Vagina (tissue), 2 donors: Measurements from ENCODE around the gene SGPP2. TPM values are rescaled to one million over a fixed set of nuclear protein-coding genes. Genes with fewer than 3 reads are reported as not detected.
A peak's percentile ranks its signal among the peaks of the same experiment; 100 is the strongest.

Experiments
- DNase-seq, 2 donors: peaks; one replicate each; pipeline ENCODE4 v3.0.0-alpha.2; 2017; ENCODE audit errors: extremely low spot score in 2 of 2
- H3K27ac ChIP-seq: fragments of 200-600 bp; sonication (generic); one replicate; pipeline ENCODE4 v1.5.1; 2019
- H3K27me3 ChIP-seq: fragments of 200-600 bp; sonication (generic); one replicate; pipeline ENCODE4 v1.5.1; 2019
- H3K36me3 ChIP-seq, 2 donors: fragments of 200-600 bp; sonication (generic); one replicate each; pipeline ENCODE4 v1.5.1; 2017 to 2019
- H3K4me1 ChIP-seq: fragments of 200-600 bp; sonication (generic); one replicate; pipeline ENCODE4 v1.5.1; 2019
- H3K4me3 ChIP-seq, 2 donors: fragments of 200-600 bp; sonication (generic); 1 replicate in 1 of 2; 2 replicates in 1 of 2; pipeline ENCODE4 v1.5.1; 2016 to 2019
- H3K9me3 ChIP-seq: fragments of 200-600 bp; sonication (generic); one replicate; pipeline ENCODE4 v1.5.1; 2019
- POLR2A ChIP-seq, 2 donors: fragments of 450-650 bp; IDR thresholded peaks; one replicate each; pipeline ENCODE4 v1.6.1; 2017; ENCODE audit warnings: antibody characterized with exemption in 2 of 2, mild to moderate bottlenecking in 2 of 2, moderate library complexity in 2 of 2
- POLR2AphosphoS5 ChIP-seq, 2 donors: sonication (generic); formaldehyde crosslinking; IDR thresholded peaks; one replicate each; pipeline ENCODE4 v1.9.0; 2017; ENCODE audit warnings: antibody characterized with exemption in 2 of 2, mild to moderate bottlenecking in 2 of 2, low read depth in 1 of 2; ENCODE audit not compliant: insufficient read depth in 1 of 2
- intact Hi-C: fragments of 100-400 bp; cut with DNase I; formaldehyde crosslinking; loops from one replicate; pipeline ENCODE4 v1.15.1; 2023
- total RNA-seq: library from RNA; depleted of rRNA; stranded (reverse); fragments of >200 nt; gene quantifications from one replicate; pipeline ENCODE4 v1.2.3, GENCODE V29; 2016
- TF ChIP-seq, protein P1 (sequence below), 3 experiments: fragments of 450-650 bp in 2 of 3; fragments of 200-600 bp in 1 of 3; sonication (generic) in 1 of 3; IDR thresholded peaks; one replicate each; pipeline ENCODE4 v1.5.1; 2017 to 2019; ENCODE audit warnings: antibody characterized with exemption in 3 of 3, mild to moderate bottlenecking in 2 of 3, moderate library complexity in 2 of 3

The SGPP2 gene, protein sequence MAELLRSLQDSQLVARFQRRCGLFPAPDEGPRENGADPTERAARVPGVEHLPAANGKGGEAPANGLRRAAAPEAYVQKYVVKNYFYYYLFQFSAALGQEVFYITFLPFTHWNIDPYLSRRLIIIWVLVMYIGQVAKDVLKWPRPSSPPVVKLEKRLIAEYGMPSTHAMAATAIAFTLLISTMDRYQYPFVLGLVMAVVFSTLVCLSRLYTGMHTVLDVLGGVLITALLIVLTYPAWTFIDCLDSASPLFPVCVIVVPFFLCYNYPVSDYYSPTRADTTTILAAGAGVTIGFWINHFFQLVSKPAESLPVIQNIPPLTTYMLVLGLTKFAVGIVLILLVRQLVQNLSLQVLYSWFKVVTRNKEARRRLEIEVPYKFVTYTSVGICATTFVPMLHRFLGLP
- total RNA-seq = 24.8 TPM

DNA sequence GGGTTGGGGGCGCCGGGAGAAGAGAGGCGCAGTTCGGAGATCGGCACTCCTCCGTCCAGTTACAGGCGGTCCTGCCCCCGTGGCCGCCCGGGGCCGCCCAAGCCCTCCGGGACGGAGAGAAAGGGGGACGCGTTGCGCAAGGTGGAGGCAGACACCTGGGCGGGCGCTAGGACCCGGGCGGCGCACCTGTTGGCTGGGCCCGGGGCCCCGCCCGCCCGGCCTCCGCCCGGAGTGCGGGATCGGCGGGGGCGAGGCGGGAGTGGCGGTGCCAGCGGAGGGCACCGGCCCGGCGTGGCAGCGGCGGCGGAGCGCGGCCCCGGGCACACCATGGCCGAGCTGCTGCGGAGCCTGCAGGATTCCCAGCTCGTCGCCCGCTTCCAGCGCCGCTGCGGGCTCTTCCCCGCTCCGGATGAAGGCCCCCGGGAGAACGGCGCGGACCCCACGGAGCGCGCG lies at the start of gene SGPP2:
Gene SGPP2 (plus strand): TSS at position 268 of the 453 bp plus-strand sequence. CDS start 60 bp downstream, at position 328.
- TF ChIP-seq POLR2AphosphoS5 (IDR thresholded peaks at IDR 0.05; ENCODE audit: insufficient read depth in 1 of 2, low read depth in 1 of 2) (no peak), POLR2A (IDR thresholded peaks at IDR 0.05) (peak in 1 of 2 donors; percentile 15)
- TF ChIP-seq, protein P1, sequence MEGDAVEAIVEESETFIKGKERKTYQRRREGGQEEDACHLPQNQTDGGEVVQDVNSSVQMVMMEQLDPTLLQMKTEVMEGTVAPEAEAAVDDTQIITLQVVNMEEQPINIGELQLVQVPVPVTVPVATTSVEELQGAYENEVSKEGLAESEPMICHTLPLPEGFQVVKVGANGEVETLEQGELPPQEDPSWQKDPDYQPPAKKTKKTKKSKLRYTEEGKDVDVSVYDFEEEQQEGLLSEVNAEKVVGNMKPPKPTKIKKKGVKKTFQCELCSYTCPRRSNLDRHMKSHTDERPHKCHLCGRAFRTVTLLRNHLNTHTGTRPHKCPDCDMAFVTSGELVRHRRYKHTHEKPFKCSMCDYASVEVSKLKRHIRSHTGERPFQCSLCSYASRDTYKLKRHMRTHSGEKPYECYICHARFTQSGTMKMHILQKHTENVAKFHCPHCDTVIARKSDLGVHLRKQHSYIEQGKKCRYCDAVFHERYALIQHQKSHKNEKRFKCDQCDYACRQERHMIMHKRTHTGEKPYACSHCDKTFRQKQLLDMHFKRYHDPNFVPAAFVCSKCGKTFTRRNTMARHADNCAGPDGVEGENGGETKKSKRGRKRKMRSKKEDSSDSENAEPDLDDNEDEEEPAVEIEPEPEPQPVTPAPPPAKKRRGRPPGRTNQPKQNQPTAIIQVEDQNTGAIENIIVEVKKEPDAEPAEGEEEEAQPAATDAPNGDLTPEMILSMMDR (IDR thresholded peaks at IDR 0.05) = no peak
- intact Hi-C loops = no loop called here
- peak within 1 kb of the TSS; percentile 46 to 47 for H3K4me3 ChIP-seq
- H3K36me3 ChIP-seq = no peaks in the 10 kb centered on the region
- no peak for DNase-seq
- no peaks in the 10 kb centered on the region for H3K9me3 ChIP-seq
- H3K4me1 ChIP-seq = peaks cover 10% of the 10 kb centered on the region
- peak within 1 kb of the TSS; percentile 46 for H3K27ac ChIP-seq
- peaks cover 4% of the 10 kb centered on the region for H3K27me3 ChIP-seq

- no peak overlapping the region for H3K4me3 ChIP-seq
- TF ChIP-seq, protein P1 (IDR thresholded peaks at IDR 0.05) = no peak
- TF ChIP-seq POLR2AphosphoS5 (IDR thresholded peaks at IDR 0.05; ENCODE audit: insufficient read depth in 1 of 2, low read depth in 1 of 2) = no peak
- TF ChIP-seq POLR2A (IDR thresholded peaks at IDR 0.05) = no peak
- H3K4me1 ChIP-seq = no peaks in the 10 kb centered on the region
- H3K9me3 ChIP-seq = no peaks in the 10 kb centered on the region
- no peaks in the 10 kb centered on the region for H3K27me3 ChIP-seq
- no peaks in the 10 kb centered on the region for H3K36me3 ChIP-seq
- no peak for DNase-seq
- H3K27ac ChIP-seq = no peak overlapping the region
- intact Hi-C loops = no loop called here
These were observed 48.5 kb upstream of the SGPP2 start for GRCh38 chr2:222375798-222376197.

- DNase-seq = no peak
- Histone ChIP-seq H3K4me3 (no peak overlapping the region), H3K27me3 (no peaks in the 10 kb centered on the region), H3K27ac (no peak overlapping the region), H3K4me1 (no peaks in the 10 kb centered on the region), H3K9me3 (no peaks in the 10 kb centered on the region), H3K36me3 (no peaks in the 10 kb centered on the region)
- intact Hi-C loops = no loop called here
- TF ChIP-seq, protein P1 (IDR thresholded peaks at IDR 0.05) = no peak
- TF ChIP-seq POLR2A (IDR thresholded peaks at IDR 0.05) (no peak), POLR2AphosphoS5 (IDR thresholded peaks at IDR 0.05; ENCODE audit: insufficient read depth in 1 of 2, low read depth in 1 of 2) (no peak)
These were observed 43.9 kb upstream of the SGPP2 start for GRCh38 chr2:222380456-222380855.

- TF ChIP-seq POLR2A (IDR thresholded peaks at IDR 0.05) (no peak), POLR2AphosphoS5 (IDR thresholded peaks at IDR 0.05; ENCODE audit: insufficient read depth in 1 of 2, low read depth in 1 of 2) (no peak)
- TF ChIP-seq, protein P1 (IDR thresholded peaks at IDR 0.05) = no peak
- Histone ChIP-seq H3K27ac (no peak overlapping the region), H3K4me3 (no peak overlapping the region), H3K4me1 (no peaks in the 10 kb centered on the region), H3K36me3 (no peaks in the 10 kb centered on the region), H3K27me3 (no peaks in the 10 kb centered on the region), H3K9me3 (no peaks in the 10 kb centered on the region)
- intact Hi-C loops = no loop called here
- DNase-seq = no peak
These were observed 42.8 kb upstream of the SGPP2 start for GRCh38 chr2:222381566-222381965.

- TF ChIP-seq, protein P1 (IDR thresholded peaks at IDR 0.05) = no peak
- Histone ChIP-seq H3K27me3 (no peaks in the 10 kb centered on the region), H3K36me3 (no peaks in the 10 kb centered on the region), H3K4me1 (no peaks in the 10 kb centered on the region), H3K9me3 (no peaks in the 10 kb centered on the region), H3K27ac (no peak overlapping the region), H3K4me3 (no peak overlapping the region)
- no peak for DNase-seq
- intact Hi-C loops = no loop called here
These were observed 41.1 kb upstream of the SGPP2 start for GRCh38 chr2:222383255-222383654.
